ENCODE data around the gene SGSM2. TPM values are rescaled to one million over a fixed set of nuclear protein-coding genes. Genes with fewer than 3 reads are reported as not detected.

Gene SGSM2
- total and polyA plus RNA-seq, 9 donors = 35.2 to 56.5 (median 42.4) TPM

DNA sequence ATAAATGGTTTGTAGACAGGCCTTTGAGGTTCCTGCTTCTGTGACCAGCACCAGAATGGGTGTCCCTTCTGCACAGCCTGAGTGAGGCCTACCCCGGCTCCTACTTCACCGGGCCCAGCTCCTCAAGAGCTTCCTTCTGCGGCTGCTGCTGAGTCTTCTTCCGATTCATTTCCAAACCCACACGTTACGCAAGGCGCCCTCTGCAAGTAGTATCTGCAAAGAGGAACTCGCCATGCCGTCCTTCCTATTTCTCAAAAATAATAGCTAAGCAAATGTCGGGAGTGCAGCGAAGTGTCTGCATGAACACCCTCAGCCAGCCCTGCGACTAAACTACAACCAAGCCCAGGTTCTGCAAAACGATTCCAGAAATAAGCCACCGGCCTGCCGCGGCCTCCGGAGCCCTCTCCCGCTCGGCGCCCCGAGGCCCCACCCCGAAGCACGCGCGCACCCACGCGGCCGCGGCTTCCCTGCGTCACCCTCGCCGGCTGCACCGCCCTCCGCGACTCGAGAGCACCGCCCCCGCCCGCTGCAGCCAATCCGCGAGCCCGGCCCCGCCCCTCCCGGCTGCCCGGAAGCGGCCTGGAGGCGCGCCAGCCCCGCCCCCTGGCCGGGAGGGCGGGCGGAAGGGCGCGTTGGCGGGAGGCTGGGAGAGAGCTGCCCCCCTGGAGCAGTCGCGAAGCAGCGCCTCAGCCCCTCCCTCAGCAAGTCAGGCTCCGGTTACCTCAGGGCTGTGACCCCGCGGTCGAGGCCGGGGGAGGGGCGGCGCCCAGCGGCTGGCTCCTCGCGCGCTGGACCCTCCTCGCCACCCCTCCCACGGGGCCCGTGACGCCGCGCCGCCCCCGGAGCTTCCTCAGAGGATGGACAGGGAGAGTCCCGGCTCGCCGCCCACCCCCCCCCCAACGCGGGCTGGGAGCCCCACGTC is 55.2 kb downstream of the SGSM2 start:
- DNase-seq = peak; percentile 98
- Histone ChIP-seq H3K27ac (ENCODE audit: low read length) (peak overlapping the region; percentile 100), H3K36me3 (ENCODE audit: control insufficient read depth, insufficient read depth, low read length) (peaks cover 11% of the 10 kb centered on the region), H3K9me3 (replicated peaks; ENCODE audit: control insufficient read depth, low read depth, low read length) (no peaks in the 10 kb centered on the region), H3K4me1 (ENCODE audit: control insufficient read depth, insufficient read depth, low read length) (peaks cover 79% of the 10 kb centered on the region), H3K4me3 (ENCODE audit: low read length) (peak overlapping the region; percentile 90), H3K27me3 (ENCODE audit: control insufficient read depth, insufficient read depth, low read length) (no peaks in the 10 kb centered on the region)
- under 1% methylated on average over 73 of the region's 83 CpGs for WGBS (ENCODE audit: insufficient coverage)

- Histone ChIP-seq H3K27ac (ENCODE audit: low read length) (peak overlapping the region; percentile 100), H3K27me3 (ENCODE audit: control insufficient read depth, insufficient read depth, low read length) (no peaks in the 10 kb centered on the region), H3K4me3 (ENCODE audit: low read length) (peak overlapping the region; percentile 90), H3K9me3 (replicated peaks; ENCODE audit: control insufficient read depth, low read depth, low read length) (no peaks in the 10 kb centered on the region), H3K4me1 (ENCODE audit: control insufficient read depth, insufficient read depth, low read length) (peaks cover 79% of the 10 kb centered on the region), H3K36me3 (ENCODE audit: control insufficient read depth, insufficient read depth, low read length) (peaks cover 4% of the 10 kb centered on the region)
- peak; percentile 96 for DNase-seq
- under 1% methylated on average over 73 of the region's 99 CpGs for WGBS (ENCODE audit: insufficient coverage)
Measured at GRCh38 chr17:2393174-2393953, 56.1 kb downstream of the SGSM2 start.

DNA sequence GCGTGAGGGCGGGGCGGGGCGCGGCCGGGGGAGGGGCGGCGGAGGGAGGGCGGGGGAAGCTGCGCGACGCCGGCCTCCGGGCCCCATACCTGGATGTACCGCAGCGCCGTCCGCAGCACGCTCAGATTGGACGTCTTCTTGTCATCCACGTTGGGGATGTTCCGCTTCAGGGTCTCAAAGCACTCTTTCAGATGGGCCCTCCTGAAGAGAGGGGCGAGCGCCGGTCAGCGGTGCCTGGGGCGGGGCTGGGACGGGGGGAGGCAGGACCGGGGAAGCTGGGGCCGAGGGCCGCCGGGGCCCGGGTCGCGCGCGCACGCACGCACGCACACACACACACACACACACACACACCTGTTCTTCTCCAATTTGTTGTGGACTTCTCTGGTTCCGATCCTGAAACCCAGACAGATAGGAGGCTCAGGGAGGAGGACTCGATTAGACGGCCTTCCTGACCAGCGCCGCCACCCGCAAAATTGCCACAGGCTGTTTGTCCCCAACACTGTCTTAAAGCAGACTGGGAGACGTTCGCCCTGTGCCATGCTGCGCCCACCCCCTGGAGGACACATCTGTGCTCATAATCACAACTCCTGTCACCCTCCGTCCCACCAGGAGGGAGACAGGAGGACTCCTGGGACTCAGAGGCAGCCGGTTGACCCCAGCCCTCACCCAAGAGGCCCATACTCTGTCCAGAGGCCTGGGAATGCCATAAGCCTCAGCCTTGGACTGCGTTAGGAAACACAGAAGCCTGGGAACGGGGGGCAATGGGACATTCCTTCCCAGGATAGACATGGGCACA is 56.9 kb downstream of the SGSM2 start:
- Histone ChIP-seq H3K36me3 (ENCODE audit: control insufficient read depth, insufficient read depth, low read length) (peaks cover 4% of the 10 kb centered on the region), H3K4me3 (ENCODE audit: low read length) (peak overlapping the region; percentile 18), H3K9me3 (replicated peaks; ENCODE audit: control insufficient read depth, low read depth, low read length) (no peaks in the 10 kb centered on the region), H3K27me3 (ENCODE audit: control insufficient read depth, insufficient read depth, low read length) (no peaks in the 10 kb centered on the region), H3K27ac (ENCODE audit: low read length) (peak overlapping the region; percentile 74), H3K4me1 (ENCODE audit: control insufficient read depth, insufficient read depth, low read length) (peaks cover 78% of the 10 kb centered on the region)
- DNase-seq = peak; percentile 35
- 16% methylated on average over 21 of the region's 53 CpGs for WGBS (ENCODE audit: insufficient coverage)

GRCh38 chr17:2394775-2395201 is 57.5 kb downstream of the SGSM2 start:
- H3K4me3 ChIP-seq (ENCODE audit: low read length) = no peak overlapping the region
- H3K4me1 ChIP-seq (ENCODE audit: control insufficient read depth, insufficient read depth, low read length) = peaks cover 80% of the 10 kb centered on the region
- peaks cover 4% of the 10 kb centered on the region for H3K36me3 ChIP-seq (ENCODE audit: control insufficient read depth, insufficient read depth, low read length)
- WGBS (ENCODE audit: insufficient coverage) = 91% methylated on average over 12 of the region's 16 CpGs
- H3K9me3 ChIP-seq (replicated peaks; ENCODE audit: control insufficient read depth, low read depth, low read length) = no peaks in the 10 kb centered on the region
- no peak for DNase-seq
- peak overlapping the region; percentile 100 for H3K27ac ChIP-seq (ENCODE audit: low read length)
- H3K27me3 ChIP-seq (ENCODE audit: control insufficient read depth, insufficient read depth, low read length) = no peaks in the 10 kb centered on the region

DNA sequence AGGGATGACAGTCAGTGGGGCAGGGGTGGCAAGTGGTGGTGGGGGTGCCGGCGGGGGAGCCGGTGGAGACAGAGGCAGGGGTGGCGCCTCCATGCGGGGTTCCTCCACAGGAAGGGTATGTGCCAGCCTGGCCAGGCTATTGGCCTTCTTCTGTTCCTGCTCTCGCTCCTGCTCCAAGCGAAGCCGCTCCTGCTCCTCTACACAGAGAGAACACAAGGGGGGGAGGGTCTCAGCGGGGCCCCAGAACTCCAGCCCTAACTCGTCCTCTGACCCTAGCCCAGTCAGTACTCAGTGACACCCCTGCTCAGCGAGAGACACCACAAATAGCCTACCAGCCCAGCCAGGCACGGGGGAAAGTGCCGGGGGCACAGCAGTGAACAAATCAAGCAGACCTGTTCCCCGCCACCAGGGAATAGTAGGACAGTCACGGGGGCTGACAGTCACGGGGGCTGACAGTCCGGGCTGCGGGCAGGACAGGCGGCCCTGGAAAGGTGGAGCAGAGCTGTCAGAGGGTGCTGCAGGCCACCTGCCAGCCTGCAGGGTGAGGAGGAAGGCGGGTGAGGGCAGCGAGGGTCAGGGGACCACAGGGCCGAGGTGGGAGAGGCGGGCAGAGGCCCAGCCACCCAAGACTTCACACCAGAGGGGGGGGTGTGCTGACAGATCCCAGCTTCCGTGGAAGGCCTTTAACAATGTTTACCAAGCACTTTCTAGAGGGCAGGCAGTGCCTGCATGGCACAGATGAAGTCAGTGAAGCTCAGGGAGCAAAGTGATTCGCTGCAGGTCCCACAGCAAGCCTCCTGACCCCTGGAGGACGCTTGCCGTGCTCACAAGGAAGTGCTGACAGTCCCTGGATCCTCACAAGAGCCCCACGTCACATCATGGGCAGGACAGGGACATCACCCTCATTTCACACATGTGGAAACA is 58.2 kb downstream of the SGSM2 start:
- 56% methylated on average over 14 of the region's 28 CpGs for WGBS (ENCODE audit: insufficient coverage)
- DNase-seq = no peak
- Histone ChIP-seq H3K4me1 (ENCODE audit: control insufficient read depth, insufficient read depth, low read length) (peaks cover 73% of the 10 kb centered on the region), H3K27ac (ENCODE audit: low read length) (peak overlapping the region; percentile 100), H3K9me3 (replicated peaks; ENCODE audit: control insufficient read depth, low read depth, low read length) (no peaks in the 10 kb centered on the region), H3K27me3 (ENCODE audit: control insufficient read depth, insufficient read depth, low read length) (no peaks in the 10 kb centered on the region), H3K4me3 (ENCODE audit: low read length) (no peak overlapping the region), H3K36me3 (ENCODE audit: control insufficient read depth, insufficient read depth, low read length) (no peaks in the 10 kb centered on the region)

GRCh38 chr17:2396192-2396567 is 58.9 kb downstream of the SGSM2 start:
- Histone ChIP-seq H3K9me3 (replicated peaks; ENCODE audit: control insufficient read depth, low read depth, low read length) (no peaks in the 10 kb centered on the region), H3K36me3 (ENCODE audit: control insufficient read depth, insufficient read depth, low read length) (no peaks in the 10 kb centered on the region), H3K27ac (ENCODE audit: low read length) (peak overlapping the region; percentile 100), H3K4me1 (ENCODE audit: control insufficient read depth, insufficient read depth, low read length) (peaks cover 67% of the 10 kb centered on the region), H3K27me3 (ENCODE audit: control insufficient read depth, insufficient read depth, low read length) (no peaks in the 10 kb centered on the region), H3K4me3 (ENCODE audit: low read length) (peak overlapping the region; percentile 39)
- DNase-seq = no peak
- 38% methylated on average over 4 of the region's 7 CpGs for WGBS (ENCODE audit: insufficient coverage)

- no peaks in the 10 kb centered on the region for H3K27me3 ChIP-seq (ENCODE audit: control insufficient read depth, insufficient read depth, low read length)
- H3K36me3 ChIP-seq (ENCODE audit: control insufficient read depth, insufficient read depth, low read length) = no peaks in the 10 kb centered on the region
- no peaks in the 10 kb centered on the region for H3K9me3 ChIP-seq (replicated peaks; ENCODE audit: control insufficient read depth, low read depth, low read length)
- H3K4me3 ChIP-seq (ENCODE audit: low read length) = peak overlapping the region; percentile 39
- DNase-seq = peak; percentile 98
- peaks cover 62% of the 10 kb centered on the region for H3K4me1 ChIP-seq (ENCODE audit: control insufficient read depth, insufficient read depth, low read length)
- WGBS (ENCODE audit: insufficient coverage) = 2% methylated on average over 31 of the region's 34 CpGs
- H3K27ac ChIP-seq (ENCODE audit: low read length) = peak overlapping the region; percentile 100
Measured at GRCh38 chr17:2396568-2397246, 59.4 kb downstream of the SGSM2 start.

DNA sequence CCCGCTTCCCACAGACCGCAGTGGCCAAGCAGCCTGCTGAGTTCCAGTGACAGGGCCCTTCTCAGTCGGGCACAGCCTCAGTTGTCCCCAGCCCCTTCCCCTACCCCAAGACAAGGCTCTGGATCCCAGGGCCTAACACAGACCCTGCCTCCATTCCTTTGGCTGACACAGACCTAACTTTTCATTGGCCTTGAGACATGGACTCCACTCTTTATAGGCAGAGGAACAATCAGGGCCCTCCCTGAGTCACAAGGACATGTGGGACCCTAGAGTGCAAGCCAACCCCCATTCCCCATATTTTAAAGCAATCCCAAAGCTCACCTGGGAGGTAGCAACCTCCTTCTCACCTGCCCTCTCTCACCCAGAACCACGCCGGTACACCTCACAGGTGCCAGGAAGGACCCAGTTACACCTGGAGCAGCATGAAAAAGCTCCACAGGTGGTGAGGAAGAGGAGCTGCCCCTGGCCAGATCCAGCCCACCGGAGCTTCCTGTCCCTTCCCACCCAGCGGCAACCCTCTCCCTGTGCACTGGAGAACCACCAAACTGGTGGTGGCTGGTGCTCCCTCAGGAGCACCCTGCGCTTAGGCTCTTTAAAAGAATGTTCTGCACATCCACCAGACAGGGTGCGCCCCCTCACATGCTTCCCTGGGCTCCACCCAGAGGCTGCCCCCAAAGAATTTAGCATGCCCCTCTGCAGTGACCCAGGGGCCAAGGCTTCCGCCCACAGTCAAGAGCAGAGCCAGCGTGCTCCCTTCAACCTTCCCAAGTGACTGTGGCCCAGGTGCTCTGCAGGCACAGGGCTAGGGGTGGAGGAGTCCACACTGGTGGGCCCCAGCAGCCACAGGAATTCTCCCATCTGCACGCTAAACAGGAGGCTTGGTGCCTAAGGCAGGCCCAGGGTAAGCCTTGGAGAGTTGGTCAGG is 60.2 kb downstream of the SGSM2 start:
- Histone ChIP-seq H3K9me3 (replicated peaks; ENCODE audit: control insufficient read depth, low read depth, low read length) (no peaks in the 10 kb centered on the region), H3K4me3 (ENCODE audit: low read length) (peak overlapping the region; percentile 10), H3K27me3 (ENCODE audit: control insufficient read depth, insufficient read depth, low read length) (no peaks in the 10 kb centered on the region), H3K36me3 (ENCODE audit: control insufficient read depth, insufficient read depth, low read length) (no peaks in the 10 kb centered on the region), H3K4me1 (ENCODE audit: control insufficient read depth, insufficient read depth, low read length) (peaks cover 59% of the 10 kb centered on the region), H3K27ac (ENCODE audit: low read length) (peak overlapping the region; percentile 100)
- WGBS (ENCODE audit: insufficient coverage) = 61% methylated on average over 10 of the region's 12 CpGs
- no peak for DNase-seq

All from muscle of leg (tissue), 11 donors.